Measurements from ENCODE around the gene FBLN5. TPM values are rescaled to one million over a fixed set of nuclear protein-coding genes. Genes with fewer than 3 reads are reported as not detected.

FBLN5 gene
- total RNA-seq, 2 experiments from 2014 or later: 2.0 to 2.5 TPM

DNA sequence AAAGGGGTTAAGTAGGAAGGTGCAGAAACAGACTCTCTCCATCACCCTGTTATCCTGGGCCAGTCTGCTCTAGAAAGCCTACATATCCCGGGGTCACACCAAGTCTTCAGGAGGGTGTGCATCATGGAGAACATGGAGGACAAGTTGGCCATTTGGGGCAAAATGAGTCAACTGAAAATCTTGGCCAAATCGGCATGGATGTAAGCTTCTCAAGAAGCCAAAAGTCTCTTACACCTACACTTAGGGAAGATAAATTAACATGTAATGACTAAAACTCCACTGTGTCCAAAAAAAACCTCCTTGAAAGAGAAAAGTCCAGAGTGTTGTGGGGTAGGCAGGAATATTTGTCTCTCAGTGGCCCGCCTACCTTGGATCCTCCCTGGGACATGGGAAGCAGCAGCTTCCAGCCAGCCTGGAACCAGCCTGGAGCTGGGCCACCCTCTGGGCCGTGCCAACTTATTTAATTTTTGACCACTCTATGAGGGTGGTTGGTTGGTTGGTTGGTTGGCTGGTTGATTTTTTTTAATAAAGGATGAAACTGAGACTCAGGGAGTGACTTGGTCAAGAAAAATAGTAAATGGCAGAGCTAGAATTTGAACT lies 62.3 kb downstream of the FBLN5 start:
- no peaks in the 10 kb centered on the region for H3K9me3 Mint-ChIP-seq
- H3K36me3 Mint-ChIP-seq (ENCODE audit: low read depth): no peaks in the 10 kb centered on the region
- no peaks in the 10 kb centered on the region for H3K27me3 Mint-ChIP-seq
- H3K27ac Mint-ChIP-seq: no peak overlapping the region
- ChIA-PET CTCF (interaction anchor here (0.9 kb wide), 1 partner anchor 26 kb away, joined by 3 read pairs; no protein-coding TSS in a partner anchor), POLR2A (interaction anchor here (0.9 to 1.3 kb wide), 2 partner anchors 12 to 31 kb away, joined by 3 to 4 read pairs; no protein-coding TSS in a partner anchor)
- H3K4me3 Mint-ChIP-seq: no peak overlapping the region
- peaks cover 20% of the 10 kb centered on the region for H3K4me1 Mint-ChIP-seq
- DNase-seq: no peak

DNA sequence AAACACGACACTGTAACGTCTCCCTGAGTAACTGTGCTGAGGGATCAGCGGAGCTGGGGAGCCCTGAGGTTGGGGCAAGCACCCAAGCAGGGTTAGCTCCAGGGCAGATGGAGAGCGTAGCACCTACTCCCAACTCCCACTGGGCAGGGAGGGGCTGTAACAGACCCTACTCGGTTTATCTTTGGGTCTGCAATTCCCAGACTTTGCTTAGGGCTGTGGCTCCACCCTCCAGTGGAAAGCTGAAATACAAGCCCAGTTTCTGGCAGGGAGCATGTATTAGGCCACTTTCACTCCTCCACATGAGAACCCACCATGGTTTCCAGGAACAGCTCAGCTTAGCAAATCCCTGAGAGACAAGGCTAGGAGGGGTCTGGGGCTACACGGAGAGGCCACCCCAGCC lies 62.8 kb downstream of the FBLN5 start:
- no peaks in the 10 kb centered on the region for H3K9me3 Mint-ChIP-seq
- DNase-seq: no peak
- H3K4me3 Mint-ChIP-seq: no peak overlapping the region
- H3K36me3 Mint-ChIP-seq (ENCODE audit: low read depth): no peaks in the 10 kb centered on the region
- POLR2A ChIA-PET: interaction anchor here (0.9 to 1.3 kb wide), 2 partner anchors 11 to 30 kb away, joined by 3 to 4 read pairs; no protein-coding TSS in a partner anchor
- H3K27ac Mint-ChIP-seq: no peak overlapping the region
- H3K4me1 Mint-ChIP-seq: peaks cover 17% of the 10 kb centered on the region
- CTCF ChIA-PET: interaction anchor here (0.9 kb wide), 1 partner anchor 27 kb away, joined by 3 read pairs; no protein-coding TSS in a partner anchor
- H3K27me3 Mint-ChIP-seq: no peaks in the 10 kb centered on the region

DNA sequence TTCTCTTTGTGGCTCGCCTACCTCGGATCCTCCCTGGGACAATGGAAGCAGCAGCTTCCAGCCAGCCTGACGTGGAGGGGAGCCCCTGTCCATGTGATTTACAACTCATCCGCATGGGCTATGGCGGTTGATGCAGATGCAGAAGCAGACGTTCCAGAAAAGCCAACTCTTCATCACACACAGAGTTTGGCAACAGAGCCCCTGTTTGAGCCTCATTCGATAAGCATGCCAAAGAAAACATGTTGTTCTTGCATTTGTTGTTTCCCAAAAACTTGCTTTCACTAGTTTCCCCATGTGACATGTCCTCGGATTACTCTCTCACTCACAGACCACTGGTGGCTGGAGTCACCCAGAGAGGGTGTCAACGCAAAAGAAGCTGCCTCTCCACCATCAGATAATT lies 63.7 kb downstream of the FBLN5 start:
- no peak overlapping the region for H3K27ac Mint-ChIP-seq
- H3K4me1 Mint-ChIP-seq: peaks cover 17% of the 10 kb centered on the region
- CTCF ChIA-PET: no interaction called here
- H3K9me3 Mint-ChIP-seq: no peaks in the 10 kb centered on the region
- DNase-seq: no peak
- H3K27me3 Mint-ChIP-seq: no peaks in the 10 kb centered on the region
- POLR2A ChIA-PET: interaction anchor here (1.3 to 2.3 kb wide), 2 partner anchors 10 to 17 kb away, joined by 4 to 9 read pairs; partner anchors contain the start of gene TC2N
- no peaks in the 10 kb centered on the region for H3K36me3 Mint-ChIP-seq (ENCODE audit: low read depth)
- no peak overlapping the region for H3K4me3 Mint-ChIP-seq

- Mint-ChIP-seq H3K27ac (no peak overlapping the region), H3K4me1 (peaks cover 21% of the 10 kb centered on the region), H3K4me3 (no peak overlapping the region), H3K27me3 (no peaks in the 10 kb centered on the region), H3K9me3 (no peaks in the 10 kb centered on the region), H3K36me3 (ENCODE audit: low read depth) (no peaks in the 10 kb centered on the region)
- CTCF ChIA-PET: interaction anchor here (1.3 kb wide), 1 partner anchor 10 kb away, joined by 3 read pairs; no protein-coding TSS in a partner anchor
- POLR2A ChIA-PET: interaction anchor here (1.1 to 2.3 kb wide), 3 partner anchors 9 to 20 kb away, joined by 5 to 9 read pairs (median 7); partner anchors contain the start of gene TC2N
- no peak for DNase-seq
Measured at GRCh38 chr14:91882776-91883175, 64.7 kb downstream of the FBLN5 start.

DNA sequence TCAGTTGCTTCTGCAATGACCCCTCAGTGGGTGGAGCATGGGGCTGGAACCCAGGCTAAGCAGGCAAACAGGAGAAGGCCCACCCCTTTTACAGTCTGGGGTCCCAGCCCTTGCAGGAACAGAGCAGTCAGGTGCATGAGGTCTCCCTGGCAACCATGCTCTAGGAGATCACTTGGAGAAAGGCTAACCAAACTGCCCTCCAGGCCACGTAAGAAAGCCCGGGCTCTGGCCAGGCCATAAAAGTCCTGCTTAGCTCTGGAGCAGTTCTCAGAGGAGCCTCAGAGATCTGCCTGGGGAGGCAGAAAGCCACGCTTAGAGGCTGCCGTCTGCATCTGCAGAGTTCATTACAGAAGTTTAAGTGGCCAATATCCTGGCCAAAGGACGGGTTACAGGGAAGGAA lies 65.1 kb downstream of the FBLN5 start:
- no peak overlapping the region for H3K4me3 Mint-ChIP-seq
- no peaks in the 10 kb centered on the region for H3K36me3 Mint-ChIP-seq (ENCODE audit: low read depth)
- POLR2A ChIA-PET: interaction anchor here (1.1 to 2.3 kb wide), 3 partner anchors 9 to 20 kb away, joined by 5 to 9 read pairs (median 7); partner anchors contain the start of gene TC2N
- no peaks in the 10 kb centered on the region for H3K27me3 Mint-ChIP-seq
- H3K27ac Mint-ChIP-seq: no peak overlapping the region
- DNase-seq: no peak
- H3K4me1 Mint-ChIP-seq: peaks cover 23% of the 10 kb centered on the region
- CTCF ChIA-PET: interaction anchor here (1.3 kb wide), 1 partner anchor 10 kb away, joined by 3 read pairs; no protein-coding TSS in a partner anchor
- H3K9me3 Mint-ChIP-seq: no peaks in the 10 kb centered on the region

DNA sequence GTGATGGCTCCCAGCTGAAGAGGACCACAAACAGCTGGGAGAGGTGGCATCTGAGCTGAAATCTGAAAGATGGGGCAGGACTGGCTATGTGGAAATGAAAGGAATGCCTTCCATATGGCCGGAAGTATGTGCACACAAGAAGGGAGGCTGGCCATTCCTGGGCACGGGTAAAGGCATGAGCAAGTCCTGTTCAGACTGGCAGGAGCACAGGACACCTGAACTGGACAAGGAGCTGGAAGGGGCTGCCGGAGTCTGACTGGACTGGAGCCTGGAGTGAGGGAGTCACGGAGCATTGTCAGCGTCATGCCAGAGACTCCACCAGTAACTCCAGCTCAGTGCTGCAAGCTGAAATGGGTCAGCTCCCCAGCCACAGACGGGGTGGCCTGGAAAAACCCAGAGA lies 68.3 kb downstream of the FBLN5 start:
- ChIA-PET CTCF (interaction anchor here (0.8 to 1.3 kb wide), 2 partner anchors 10 to 32 kb away, joined by 3 to 5 read pairs; no protein-coding TSS in a partner anchor), POLR2A (interaction anchor here (1.2 to 1.5 kb wide), 2 partner anchors 13 to 16 kb away, joined by 4 to 8 read pairs; partner anchors contain the start of gene TC2N)
- Mint-ChIP-seq H3K27ac (no peak overlapping the region), H3K36me3 (ENCODE audit: low read depth) (no peaks in the 10 kb centered on the region), H3K4me1 (peaks cover 33% of the 10 kb centered on the region), H3K9me3 (no peaks in the 10 kb centered on the region), H3K27me3 (no peaks in the 10 kb centered on the region), H3K4me3 (no peak overlapping the region)
- no peak for DNase-seq

DNA sequence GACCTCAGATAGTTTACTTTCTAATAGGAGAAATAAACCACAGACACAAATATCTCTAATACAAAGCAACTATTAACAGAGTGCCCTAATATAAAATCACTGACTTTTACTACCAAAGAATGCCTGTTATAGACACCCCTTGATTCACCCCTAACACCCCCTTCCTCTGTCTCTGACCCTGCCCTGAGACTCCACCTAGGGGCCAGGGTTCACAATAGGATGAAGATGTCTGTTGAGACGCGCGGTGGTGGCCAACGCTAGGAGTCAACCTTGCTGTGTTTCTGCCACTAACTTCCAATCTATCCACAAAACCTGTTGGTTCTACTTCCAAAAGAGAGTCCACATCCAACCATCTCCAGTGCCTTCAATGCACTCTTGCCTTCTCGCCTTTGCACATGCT lies 69.2 kb downstream of the FBLN5 start:
- no peak overlapping the region for H3K4me3 Mint-ChIP-seq
- no peaks in the 10 kb centered on the region for H3K9me3 Mint-ChIP-seq
- H3K4me1 Mint-ChIP-seq: peaks cover 41% of the 10 kb centered on the region
- POLR2A ChIA-PET: no interaction called here
- no peak for DNase-seq
- CTCF ChIA-PET: no interaction called here
- no peak overlapping the region for H3K27ac Mint-ChIP-seq
- H3K36me3 Mint-ChIP-seq (ENCODE audit: low read depth): no peaks in the 10 kb centered on the region
- no peaks in the 10 kb centered on the region for H3K27me3 Mint-ChIP-seq

DNA sequence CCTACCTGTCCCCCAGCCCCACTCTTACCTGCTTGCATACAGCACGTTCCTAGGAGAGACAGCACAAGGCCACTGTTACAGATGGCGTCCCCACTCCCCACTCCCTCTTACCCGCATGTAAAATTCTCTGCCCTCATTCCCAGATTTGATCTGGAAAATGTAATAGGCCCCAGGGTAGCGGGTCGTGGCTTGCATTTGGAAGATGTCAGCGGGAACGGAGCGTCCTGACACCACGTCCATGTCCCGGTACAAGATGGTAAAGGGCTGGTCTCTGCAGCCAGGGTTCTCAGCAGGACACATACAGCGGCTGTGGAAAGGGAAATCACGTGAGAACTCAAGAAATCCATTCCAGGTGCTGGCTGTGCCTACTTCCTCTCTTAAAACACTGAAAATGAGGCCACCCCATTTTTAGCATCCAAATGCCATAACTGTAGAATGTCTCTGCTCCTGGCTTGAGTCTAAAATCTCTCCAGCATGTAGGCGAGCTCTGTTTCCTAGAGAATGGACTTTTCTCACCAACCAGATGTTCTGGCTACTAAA lies 70.0 kb downstream of the FBLN5 start:
- no peaks in the 10 kb centered on the region for H3K36me3 Mint-ChIP-seq (ENCODE audit: low read depth)
- ChIA-PET CTCF (interaction anchor here (1.5 kb wide), 1 partner anchor 18 kb away, joined by 3 read pairs; no protein-coding TSS in a partner anchor), POLR2A (interaction anchor here (3.5 kb wide), 1 partner anchor 10 kb away, joined by 14 read pairs; the partner anchor contains the start of gene TC2N)
- DNase-seq: no peak
- H3K4me3 Mint-ChIP-seq: no peak overlapping the region
- no peaks in the 10 kb centered on the region for H3K9me3 Mint-ChIP-seq
- no peak overlapping the region for H3K27ac Mint-ChIP-seq
- peaks cover 49% of the 10 kb centered on the region for H3K4me1 Mint-ChIP-seq
- no peaks in the 10 kb centered on the region for H3K27me3 Mint-ChIP-seq

DNA sequence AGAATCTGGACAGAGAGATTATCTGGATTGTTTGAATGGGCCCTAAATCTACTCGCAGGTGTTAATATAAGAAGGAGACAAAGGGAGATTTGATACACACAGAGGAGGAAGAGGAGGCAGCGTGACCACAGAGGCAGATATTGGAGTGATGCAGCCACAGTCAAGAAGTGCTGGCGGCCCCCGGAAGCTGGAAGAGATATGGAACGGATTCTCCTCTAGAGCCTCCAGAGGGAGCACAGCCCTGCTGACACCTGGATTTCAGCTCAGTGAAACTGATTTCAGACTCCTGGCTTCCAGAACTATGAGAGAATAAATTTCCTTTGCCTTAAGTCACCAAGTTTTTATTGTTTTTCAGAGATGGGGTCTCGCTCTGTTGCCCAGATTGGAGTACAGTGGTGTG lies 71.0 kb downstream of the FBLN5 start:
- no peaks in the 10 kb centered on the region for H3K36me3 Mint-ChIP-seq (ENCODE audit: low read depth)
- H3K27me3 Mint-ChIP-seq: no peaks in the 10 kb centered on the region
- H3K4me3 Mint-ChIP-seq: no peak overlapping the region
- POLR2A ChIA-PET: interaction anchor here (3.5 kb wide), 1 partner anchor 9 kb away, joined by 14 read pairs; the partner anchor contains the start of gene TC2N
- no peaks in the 10 kb centered on the region for H3K9me3 Mint-ChIP-seq
- CTCF ChIA-PET: interaction anchor here (1.5 kb wide), 1 partner anchor 17 kb away, joined by 3 read pairs; no protein-coding TSS in a partner anchor
- DNase-seq: no peak
- no peak overlapping the region for H3K27ac Mint-ChIP-seq
- peaks cover 58% of the 10 kb centered on the region for H3K4me1 Mint-ChIP-seq

GRCh38 chr14:91875525-91876286 lies 71.8 kb downstream of the FBLN5 start:
- Mint-ChIP-seq H3K27me3 (no peaks in the 10 kb centered on the region), H3K27ac (no peak overlapping the region), H3K36me3 (ENCODE audit: low read depth) (no peaks in the 10 kb centered on the region), H3K9me3 (no peaks in the 10 kb centered on the region), H3K4me3 (no peak overlapping the region), H3K4me1 (peaks cover 58% of the 10 kb centered on the region)
- CTCF ChIA-PET: interaction anchor here (0.5 kb wide), 1 partner anchor 29 kb away, joined by 3 read pairs; no protein-coding TSS in a partner anchor
- POLR2A ChIA-PET: interaction anchor here (3.5 to 4.7 kb wide), 2 partner anchors 9 to 13 kb away, joined by 14 to 44 read pairs; partner anchors contain the start of gene TC2N
- no peak for DNase-seq

DNA sequence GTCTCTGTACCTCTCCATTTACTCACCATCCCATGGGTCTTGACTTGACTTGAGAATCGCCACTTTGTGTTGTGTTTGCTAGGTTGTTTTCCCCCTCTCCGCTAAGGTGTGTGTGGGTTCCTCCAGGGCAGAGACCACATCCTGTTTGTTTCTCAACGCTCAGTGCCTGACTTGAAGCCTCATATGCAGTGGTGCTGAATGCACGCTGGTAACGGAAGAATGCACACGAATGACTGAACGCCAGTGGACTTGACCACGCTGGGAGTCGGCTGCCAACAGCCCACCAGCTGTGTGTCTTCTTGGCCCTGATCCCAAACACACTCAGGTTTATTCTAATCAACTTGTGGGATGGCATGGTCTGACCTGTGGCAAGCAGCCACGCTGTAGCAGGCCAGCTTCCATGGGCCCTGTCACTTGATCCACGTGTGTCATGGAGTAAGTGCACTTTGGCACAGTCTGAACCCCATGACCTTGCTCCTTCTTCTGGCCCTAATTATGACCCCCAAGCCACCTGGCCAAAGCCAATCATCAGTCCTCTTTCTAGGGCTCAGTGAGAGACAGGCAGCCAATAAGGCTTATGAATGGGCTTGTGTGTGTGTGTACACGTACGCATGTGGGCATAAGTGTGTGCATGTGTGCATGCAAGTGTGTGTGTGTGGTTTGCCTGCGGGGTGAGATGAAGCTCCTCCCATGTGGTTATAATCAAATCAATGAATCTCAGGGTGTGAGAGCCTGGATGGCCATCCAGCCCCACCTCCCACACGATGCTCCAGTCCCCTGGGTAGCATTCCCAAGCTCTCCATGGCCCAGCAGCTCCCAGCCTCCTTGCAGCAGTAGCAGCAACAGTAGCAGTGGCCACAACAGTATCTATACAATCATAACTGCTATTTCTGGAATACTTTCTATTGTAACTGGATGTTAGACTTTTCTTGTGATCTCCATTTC lies 73.8 kb downstream of the FBLN5 start:
- H3K4me3 Mint-ChIP-seq: peak overlapping the region; percentile 68
- POLR2A ChIA-PET: interaction anchor here (0.7 to 4.7 kb wide), 17 partner anchors 7 to 630 kb away, joined by 3 to 44 read pairs (median 5); partner anchors contain the start of genes PPP4R3A and TC2N
- CTCF ChIA-PET: interaction anchor here (1.5 to 3.0 kb wide), 5 partner anchors 10 to 233 kb away, joined by 4 to 10 read pairs (median 8); partner anchors contain the start of gene ATXN3

More for the DNA sequence above, 73.8 kb downstream of the FBLN5 start:
- no peaks in the 10 kb centered on the region for H3K27me3 Mint-ChIP-seq
- peaks cover 76% of the 10 kb centered on the region for H3K4me1 Mint-ChIP-seq
- peak; percentile 90 for DNase-seq
- H3K36me3 Mint-ChIP-seq (ENCODE audit: low read depth): peaks cover 2% of the 10 kb centered on the region
- peak overlapping the region; percentile 95 for H3K27ac Mint-ChIP-seq
- no peaks in the 10 kb centered on the region for H3K9me3 Mint-ChIP-seq

Measured in activated CD4-positive, alpha-beta memory T cell treated with anti-CD3 and anti-CD28 coated beads, Interleukin-2, amount 10 ng/mL, durations not matched to agents 7 days and 5 days (primary cell).